HCT116 (cell line): ENCODE results near the gene CASKIN2. TPM values are rescaled to one million over a fixed set of nuclear protein-coding genes. Genes with fewer than 3 reads are reported as not detected.
A peak's percentile ranks its signal among the peaks of the same experiment; 100 is the strongest.

Experiments used
- ATAC-seq: fragments of 200-7000 bp; cut with Tn5 transposase; 2 replicates; pipeline ENCODE4 v1.9.1; 2020; ENCODE audit warnings: mild to moderate bottlenecking, moderate library complexity
- BruUV-seq: library from RNA; stranded (reverse); fragments of 400-500 nt; replicated peaks from 2 replicates; lab custom pipeline; 2021; lab: Mats Ljungman, UMichigan
- CTCF ChIA-PET: fragments of 300-600 bp; sonication (Branson Sonifier 250); formaldehyde crosslinking; loops from one replicate; lab custom pipeline; 2021; ENCODE audit warnings: antibody characterized with exemption; lab: Charles Lee
- POLR2A ChIA-PET: fragments of 300-600, 350-600 bp; sonication (Branson Sonifier 250); formaldehyde crosslinking; loops from one replicate; lab custom pipeline; 2021; ENCODE audit warnings: antibody characterized with exemption; lab: Charles Lee
- RAD21 ChIA-PET, 2 experiments: fragments of 300-600 bp; sonication (Branson Sonifier 250); formaldehyde crosslinking; loops; one replicate each; lab custom pipeline; 2023; ENCODE audit warnings: low total read pairs in 2 of 2; ENCODE audit not compliant: uncharacterized antibody in 2 of 2, unreplicated experiment in 2 of 2, low non-redundant PET in 1 of 2; lab: Charles Lee
- DNase-seq: peaks from one replicate; pipeline ENCODE4 v3.0.0-alpha.2; 2010; ENCODE audit warnings: low read depth, low spot score
- H2AFZ ChIP-seq: fragments of 200-600 bp; shearing (Covaris generic), sonication (generic); 2 replicates; pipeline ENCODE4 v1.6.1; 2017; ENCODE audit warnings: low read depth, mixed run types, mixed read lengths, antibody characterized with exemption, low read length; ENCODE audit not compliant: poor library complexity, severe bottlenecking
- H3K27ac ChIP-seq: 2 replicates; pipeline ENCODE4 v1.5.1; 2012; ENCODE audit warnings: low read depth, low read length
- H3K27me3 ChIP-seq: fragments of 200-600 bp; sonication (generic); 2 replicates; pipeline ENCODE4 v1.6.1; 2016; ENCODE audit warnings: mixed run types, low read length, mixed read lengths; ENCODE audit not compliant: insufficient read depth
- H3K36me3 ChIP-seq, 2 experiments: fragments of 200-500 bp in 1 of 2; fragments of 200-600 bp in 1 of 2; sonication (Bioruptor generic) in 1 of 2; sonication (generic) in 1 of 2; 2 replicates each; pipeline versions ENCODE4 v1.5.1 to v1.6.1; 2014 to 2016; ENCODE audit warnings: low read length in 2 of 2, inconsistent platforms in 1 of 2, mixed read lengths in 1 of 2, mixed run types in 1 of 2; ENCODE audit not compliant: insufficient read depth in 2 of 2, control insufficient read depth in 1 of 2
- H3K4me1 ChIP-seq, 2 experiments: fragments of 200-600 bp in 1 of 2; sonication (generic) in 1 of 2; 2 replicates each; pipeline versions ENCODE4 v1.5.1 to v1.6.1; 2012 to 2017; ENCODE audit warnings: low read length in 2 of 2, inconsistent platforms in 1 of 2, mild to moderate bottlenecking in 1 of 2, mixed read lengths in 1 of 2, mixed run types in 1 of 2, moderate library complexity in 1 of 2; ENCODE audit not compliant: insufficient read depth in 2 of 2, control insufficient read depth in 1 of 2
- H3K4me2 ChIP-seq: fragments of 200-600 bp; sonication (generic); 2 replicates; pipeline ENCODE4 v1.6.1; 2017; ENCODE audit warnings: mixed run types, low read length, mixed read lengths
- H3K4me3 ChIP-seq, 2 experiments: fragments of 200-600 bp in 1 of 2; sonication (generic) in 1 of 2; replicated peaks in 1 of 2; 2 replicates each; pipeline ENCODE4 v1.5.1; 2011 to 2016; ENCODE audit warnings: low read length in 2 of 2, control low read depth in 1 of 2, low read depth in 1 of 2, mild to moderate bottlenecking in 1 of 2, mixed read lengths in 1 of 2, mixed run types in 1 of 2
- H3K79me2 ChIP-seq: fragments of 200-600 bp; sonication (generic); 2 replicates; pipeline ENCODE4 v1.6.1; 2017; ENCODE audit warnings: mild to moderate bottlenecking, mixed run types, low read length, moderate library complexity, mixed read lengths; ENCODE audit not compliant: insufficient read depth
- H3K9ac ChIP-seq: fragments of 200-600 bp; sonication (generic); 2 replicates; pipeline ENCODE4 v1.6.1; 2016; ENCODE audit warnings: low read length, mixed read lengths
- H3K9me2 ChIP-seq: fragments of 200-600 bp; sonication (generic), shearing (Covaris generic); 2 replicates; pipeline ENCODE4 v1.6.1; 2017; ENCODE audit warnings: mixed run types, mild to moderate bottlenecking, moderate library complexity; ENCODE audit not compliant: insufficient read depth
- H3K9me3 ChIP-seq, 2 experiments: fragments of 200-500 bp in 1 of 2; fragments of 200-600 bp in 1 of 2; sonication (Bioruptor generic) in 1 of 2; sonication (generic) in 1 of 2; 2 replicates each; pipeline ENCODE4 v1.6.1; 2014 to 2017; ENCODE audit warnings: low read length in 2 of 2, mixed read lengths in 2 of 2, inconsistent platforms in 1 of 2, low read depth in 1 of 2, mild to moderate bottlenecking in 1 of 2, mixed run types in 1 of 2, moderate library complexity in 1 of 2; ENCODE audit not compliant: control insufficient read depth in 1 of 2, insufficient read depth in 1 of 2
- H4K20me1 ChIP-seq: fragments of 200-600 bp; sonication (generic), shearing (Covaris generic); 2 replicates; pipeline ENCODE4 v1.6.1; 2017; ENCODE audit warnings: mixed run types, mild to moderate bottlenecking, moderate library complexity; ENCODE audit not compliant: insufficient read depth
- CBX3 ChIP-seq: IDR thresholded peaks from 2 replicates; pipeline ENCODE4 v1.6.1; 2012; ENCODE audit warnings: low read depth
- EGR1 ChIP-seq: IDR thresholded peaks from 2 replicates; pipeline ENCODE4 v1.6.1; 2012; ENCODE audit warnings: low read depth
- ELF1 ChIP-seq: IDR thresholded peaks from 2 replicates; pipeline ENCODE4 v1.6.1; 2012; ENCODE audit warnings: low read depth, borderline replicate concordance
- EZH2 ChIP-seq: fragments of 200-600 bp; sonication (generic); IDR thresholded peaks from 2 replicates; pipeline ENCODE4 v1.6.1; 2017; ENCODE audit warnings: antibody characterized with exemption, mixed run types
- POLR2A ChIP-seq: IDR thresholded peaks from 2 replicates; pipeline ENCODE4 v1.7.0; 2011; ENCODE audit warnings: borderline replicate concordance; ENCODE audit not compliant: insufficient read depth, insufficient read length; ENCODE audit errors: extremely low read depth
- POLR2AphosphoS5 ChIP-seq: IDR thresholded peaks from 2 replicates; pipeline ENCODE4 v1.6.1; 2011; ENCODE audit warnings: mild to moderate bottlenecking, low read depth, low read length, moderate library complexity
- RAD21 ChIP-seq: IDR thresholded peaks from 2 replicates; pipeline ENCODE4 v1.6.1; 2012; ENCODE audit warnings: low read depth, mild to moderate bottlenecking
- REST ChIP-seq: IDR thresholded peaks from 2 replicates; pipeline ENCODE4 v1.6.1; 2012; ENCODE audit warnings: low read depth
- SIN3A ChIP-seq: IDR thresholded peaks from 2 replicates; pipeline ENCODE4 v1.6.1; 2012; ENCODE audit warnings: low read depth
- SP1 ChIP-seq: IDR thresholded peaks from 2 replicates; pipeline ENCODE4 v1.6.1; 2012; ENCODE audit warnings: low read depth
- SRF ChIP-seq: IDR thresholded peaks from 2 replicates; pipeline ENCODE4 v1.6.1; 2012; ENCODE audit warnings: low read depth
- YY1 ChIP-seq: IDR thresholded peaks from 2 replicates; pipeline ENCODE4 v1.6.1; 2011; ENCODE audit warnings: low read length, low read depth, moderate library complexity, mild to moderate bottlenecking; ENCODE audit not compliant: insufficient replicate concordance; ENCODE audit errors: extremely low read depth
- ZBTB33 ChIP-seq: IDR thresholded peaks from 2 replicates; pipeline ENCODE4 v1.6.1; 2011; ENCODE audit warnings: mild to moderate bottlenecking, low read length, moderate library complexity; ENCODE audit not compliant: insufficient replicate concordance; ENCODE audit errors: extremely low read depth
- ZNF274 ChIP-seq: fragments of 200-500 bp; sonication (Bioruptor generic); IDR thresholded peaks from 2 replicates; pipeline ENCODE4 v1.6.1; 2014; ENCODE audit warnings: mild to moderate bottlenecking, low read depth, low read length, inconsistent platforms
- intact Hi-C: fragments of 100-400 bp; cut with micrococcal nuclease; formaldehyde crosslinking; loops from 2 replicates; pipeline ENCODE4 v1.10.0; 2022
- total RNA-seq: library from RNA; stranded (reverse); gene quantifications from one replicate; pipeline ENCODE4 v1.2.1, GENCODE V29; 2021; ENCODE audit not compliant: unreplicated experiment
- TF ChIP-seq, protein P1 (sequence below): IDR thresholded peaks from 2 replicates; pipeline ENCODE4 v1.6.1; 2012
- TF ChIP-seq, protein P2 (sequence below): IDR thresholded peaks from 2 replicates; pipeline ENCODE4 v1.6.1; 2012
- TF ChIP-seq, protein P3 (sequence below), 3 experiments: fragments of 200-600 bp in 1 of 3; sonication (generic) in 1 of 3; IDR thresholded peaks in 2 of 3; conservative IDR thresholded peaks in 1 of 3; 2 replicates each; pipeline ENCODE4 v1.5.1; 2012 to 2017; ENCODE audit warnings: low read depth in 2 of 3, low read length in 2 of 3, antibody characterized with exemption in 1 of 3, borderline replicate concordance in 1 of 3, control low read depth in 1 of 3, mild to moderate bottlenecking in 1 of 3, mixed read lengths in 1 of 3, mixed run types in 1 of 3, moderate library complexity in 1 of 3; ENCODE audit not compliant: insufficient read depth in 1 of 3

The CASKIN2 gene
- total RNA-seq, 1 experiment from 2014 or later: 38.4 TPM

GRCh38 chr17:75517297-75517865 lies 2.0 kb upstream of the CASKIN2 start:
- Histone ChIP-seq H4K20me1 (no peaks in the 10 kb centered on the region; the same call in 1 of the 2 replicates), H3K9me2 (no peaks in the 10 kb centered on the region), H3K4me3 (peak overlapping the region; percentile 83 to 91), H3K9me3 (no peaks in the 10 kb centered on the region), H3K9ac (peak overlapping the region; percentile 84), H3K36me3 (peaks cover 16 to 46% of the 10 kb centered on the region in 2 experiments), H3K27me3 (no peaks in the 10 kb centered on the region), H3K79me2 (peaks cover 56% of the 10 kb centered on the region), H3K4me1 (peaks cover 15 to 50% of the 10 kb centered on the region in 2 experiments), H2AFZ (no peak overlapping the region), H3K27ac (peak overlapping the region; percentile 86), H3K4me2 (peak overlapping the region; percentile 95)
- ChIA-PET POLR2A (interaction anchor here (1.8 kb wide), 1 partner anchor 9 kb away, joined by 7 read pairs; no protein-coding TSS in a partner anchor), CTCF (interaction anchor here (0.6 to 2.6 kb wide), 9 partner anchors 10 to 231 kb away, joined by 4 to 20 read pairs (median 5); partner anchors contain the start of genes SMIM5 and TMEM94), RAD21 (interaction anchor here (1.3 to 1.5 kb wide), 2 partner anchors 9 to 32 kb away, joined by 3 to 10 read pairs; no protein-coding TSS in a partner anchor)
- DNase-seq (peak; percentile 35), ATAC-seq (peak; percentile 26)
- BruUV-seq: TSS peak; percentile 57
- no peak for TF ChIP-seq ELF1
- no peak for TF ChIP-seq EZH2
- TF ChIP-seq POLR2AphosphoS5: peak; percentile 27; the same call in 1 of the 2 replicates
- no peak for TF ChIP-seq REST
- no peak for TF ChIP-seq POLR2A
- no peak for TF ChIP-seq ZBTB33
- TF ChIP-seq, protein P1, sequence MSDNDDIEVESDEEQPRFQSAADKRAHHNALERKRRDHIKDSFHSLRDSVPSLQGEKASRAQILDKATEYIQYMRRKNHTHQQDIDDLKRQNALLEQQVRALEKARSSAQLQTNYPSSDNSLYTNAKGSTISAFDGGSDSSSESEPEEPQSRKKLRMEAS: peak; percentile 95
- TF ChIP-seq RAD21: peak; percentile 21; the same call in 1 of the 2 replicates
- TF ChIP-seq SP1: no peak
- TF ChIP-seq EGR1: no peak
- no peak for TF ChIP-seq CBX3
- TF ChIP-seq SIN3A: peak; percentile 44; the same call in 1 of the 2 replicates
- TF ChIP-seq, protein P2, sequence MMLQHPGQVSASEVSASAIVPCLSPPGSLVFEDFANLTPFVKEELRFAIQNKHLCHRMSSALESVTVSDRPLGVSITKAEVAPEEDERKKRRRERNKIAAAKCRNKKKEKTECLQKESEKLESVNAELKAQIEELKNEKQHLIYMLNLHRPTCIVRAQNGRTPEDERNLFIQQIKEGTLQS: no peak
- no peak for TF ChIP-seq YY1
- TF ChIP-seq, protein P3, sequence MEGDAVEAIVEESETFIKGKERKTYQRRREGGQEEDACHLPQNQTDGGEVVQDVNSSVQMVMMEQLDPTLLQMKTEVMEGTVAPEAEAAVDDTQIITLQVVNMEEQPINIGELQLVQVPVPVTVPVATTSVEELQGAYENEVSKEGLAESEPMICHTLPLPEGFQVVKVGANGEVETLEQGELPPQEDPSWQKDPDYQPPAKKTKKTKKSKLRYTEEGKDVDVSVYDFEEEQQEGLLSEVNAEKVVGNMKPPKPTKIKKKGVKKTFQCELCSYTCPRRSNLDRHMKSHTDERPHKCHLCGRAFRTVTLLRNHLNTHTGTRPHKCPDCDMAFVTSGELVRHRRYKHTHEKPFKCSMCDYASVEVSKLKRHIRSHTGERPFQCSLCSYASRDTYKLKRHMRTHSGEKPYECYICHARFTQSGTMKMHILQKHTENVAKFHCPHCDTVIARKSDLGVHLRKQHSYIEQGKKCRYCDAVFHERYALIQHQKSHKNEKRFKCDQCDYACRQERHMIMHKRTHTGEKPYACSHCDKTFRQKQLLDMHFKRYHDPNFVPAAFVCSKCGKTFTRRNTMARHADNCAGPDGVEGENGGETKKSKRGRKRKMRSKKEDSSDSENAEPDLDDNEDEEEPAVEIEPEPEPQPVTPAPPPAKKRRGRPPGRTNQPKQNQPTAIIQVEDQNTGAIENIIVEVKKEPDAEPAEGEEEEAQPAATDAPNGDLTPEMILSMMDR (IDR thresholded peaks at IDR 0.05 in 2 of 3, conservative IDR thresholded peaks at IDR 0.05 in 1 of 3; ENCODE audit: borderline replicate concordance in 1 of 3, insufficient read depth in 1 of 3, low read depth in 2 of 3, low read length in 2 of 3): peak; percentile 16 to 60 (median 58); a peak in 4 of 6 replicates
- TF ChIP-seq SRF: no peak
- TF ChIP-seq ZNF274: no peak
- intact Hi-C loops: loop anchor here (1.0 to 10.0 kb wide), 6 partner anchors 8 to 245 kb away; partner anchors contain the start of genes LLGL2, MIF4GD and SMIM5
